GM10266 (cell line): ENCODE measurements around the gene SLC6A9.

Source experiments
- DNase-seq: peaks from one replicate; pipeline ENCODE4 v3.0.0; 2012; ENCODE audit errors: extremely low spot score
- TF ChIP-seq, protein P1 (sequence below): IDR thresholded peaks from 2 replicates; pipeline ENCODE4 v1.5.1; 2012; ENCODE audit warnings: mild to moderate bottlenecking, low read depth; ENCODE audit not compliant: control insufficient read depth, insufficient read depth; ENCODE audit errors: missing control alignments

The SLC6A9 gene

DNA sequence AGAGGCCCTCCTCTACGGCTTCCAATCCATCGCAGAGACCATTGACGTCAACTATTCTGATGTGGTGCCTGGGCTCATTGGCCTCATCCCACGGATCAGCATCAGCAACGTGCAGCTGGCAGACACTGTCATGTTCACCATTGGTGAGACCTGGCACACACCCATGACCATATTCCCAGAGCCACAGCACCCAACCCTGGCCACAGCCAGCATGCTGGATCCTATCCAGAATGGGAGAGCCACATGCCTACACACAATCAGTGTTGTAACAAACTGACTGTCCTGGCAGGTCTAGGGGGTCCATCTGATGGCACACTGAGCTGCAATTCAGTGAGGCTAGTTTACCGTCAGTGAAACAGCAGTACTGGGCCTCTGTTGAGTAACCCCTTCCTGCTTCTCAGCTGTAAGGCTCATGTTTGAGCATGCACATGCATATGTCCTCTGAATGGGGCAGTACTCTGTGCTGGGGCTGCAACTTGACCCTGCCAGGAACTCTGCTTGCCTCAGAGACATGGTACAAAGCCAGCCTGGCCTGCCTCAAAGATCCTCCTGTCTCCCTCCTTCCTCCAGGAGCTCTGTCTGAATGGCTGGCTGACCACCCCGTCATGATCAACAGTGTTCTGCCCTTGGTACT, 73.7 kb downstream of the SLC6A9 start:
- no peak for DNase-seq
- TF ChIP-seq, protein P1, sequence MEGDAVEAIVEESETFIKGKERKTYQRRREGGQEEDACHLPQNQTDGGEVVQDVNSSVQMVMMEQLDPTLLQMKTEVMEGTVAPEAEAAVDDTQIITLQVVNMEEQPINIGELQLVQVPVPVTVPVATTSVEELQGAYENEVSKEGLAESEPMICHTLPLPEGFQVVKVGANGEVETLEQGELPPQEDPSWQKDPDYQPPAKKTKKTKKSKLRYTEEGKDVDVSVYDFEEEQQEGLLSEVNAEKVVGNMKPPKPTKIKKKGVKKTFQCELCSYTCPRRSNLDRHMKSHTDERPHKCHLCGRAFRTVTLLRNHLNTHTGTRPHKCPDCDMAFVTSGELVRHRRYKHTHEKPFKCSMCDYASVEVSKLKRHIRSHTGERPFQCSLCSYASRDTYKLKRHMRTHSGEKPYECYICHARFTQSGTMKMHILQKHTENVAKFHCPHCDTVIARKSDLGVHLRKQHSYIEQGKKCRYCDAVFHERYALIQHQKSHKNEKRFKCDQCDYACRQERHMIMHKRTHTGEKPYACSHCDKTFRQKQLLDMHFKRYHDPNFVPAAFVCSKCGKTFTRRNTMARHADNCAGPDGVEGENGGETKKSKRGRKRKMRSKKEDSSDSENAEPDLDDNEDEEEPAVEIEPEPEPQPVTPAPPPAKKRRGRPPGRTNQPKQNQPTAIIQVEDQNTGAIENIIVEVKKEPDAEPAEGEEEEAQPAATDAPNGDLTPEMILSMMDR: no peak

DNA sequence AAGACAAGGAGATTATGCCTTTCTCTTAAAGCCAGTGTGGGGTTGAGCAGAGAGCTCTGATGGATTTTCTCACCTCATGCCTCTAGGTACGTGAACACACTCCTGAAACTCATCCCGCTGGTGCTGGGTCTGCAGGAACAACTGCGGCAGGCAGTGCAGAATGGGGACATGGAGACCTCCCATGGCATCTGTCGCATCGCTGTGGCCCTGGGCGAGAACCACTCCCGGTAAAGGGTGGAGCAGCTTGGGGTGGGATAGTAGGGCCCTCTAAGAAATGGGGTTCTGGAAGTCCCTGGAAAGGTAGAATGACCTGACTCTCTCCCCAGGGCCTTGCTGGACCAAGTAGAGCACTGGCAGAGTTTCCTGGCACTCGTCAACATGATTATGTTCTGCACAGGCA, 75.0 kb downstream of the SLC6A9 start:
- TF ChIP-seq, protein P1: no peak
- no peak for DNase-seq

DNA sequence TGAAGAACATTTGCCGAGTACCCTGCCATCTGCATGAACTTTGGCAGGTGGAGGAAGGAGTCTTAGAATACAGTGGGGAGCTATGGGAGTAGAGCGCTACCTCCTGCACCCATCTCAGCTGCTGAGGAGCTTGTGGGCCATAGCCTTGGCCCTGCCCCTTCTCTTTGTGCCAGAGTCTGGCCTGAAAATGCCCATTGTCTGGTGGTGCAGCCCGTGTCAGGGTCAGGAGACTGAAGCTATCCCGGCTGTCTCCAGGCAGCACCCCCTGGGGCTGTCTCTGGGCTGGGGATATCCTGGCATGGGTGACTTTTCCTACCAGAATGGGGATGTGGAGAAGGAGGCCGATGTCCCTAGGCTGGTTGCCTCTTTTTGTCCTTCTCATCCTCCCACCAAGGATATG, 77.2 kb downstream of the SLC6A9 start:
- TF ChIP-seq, protein P1: no peak
- no peak for DNase-seq

DNA sequence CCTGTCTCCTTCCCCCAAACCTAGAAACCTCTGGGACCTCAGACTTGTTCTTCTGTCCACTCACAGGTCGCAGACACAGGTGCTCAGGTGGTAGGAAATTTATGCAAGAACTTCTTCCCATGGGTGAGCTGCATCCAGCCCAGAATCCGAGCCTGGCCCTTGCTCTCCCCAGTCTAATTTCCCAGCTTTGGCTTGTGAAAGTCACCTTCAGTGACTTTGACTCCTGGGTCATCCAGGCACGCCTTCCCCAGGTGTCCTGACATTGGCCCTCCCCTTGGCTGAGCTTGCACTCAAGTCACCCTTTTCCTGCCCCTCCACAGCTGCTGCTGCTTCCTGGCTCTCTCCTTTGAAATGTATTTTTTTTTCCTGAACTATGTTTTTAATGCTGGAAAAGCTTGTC, 77.9 kb downstream of the SLC6A9 start:
- TF ChIP-seq, protein P1: no peak
- DNase-seq: no peak

DNA sequence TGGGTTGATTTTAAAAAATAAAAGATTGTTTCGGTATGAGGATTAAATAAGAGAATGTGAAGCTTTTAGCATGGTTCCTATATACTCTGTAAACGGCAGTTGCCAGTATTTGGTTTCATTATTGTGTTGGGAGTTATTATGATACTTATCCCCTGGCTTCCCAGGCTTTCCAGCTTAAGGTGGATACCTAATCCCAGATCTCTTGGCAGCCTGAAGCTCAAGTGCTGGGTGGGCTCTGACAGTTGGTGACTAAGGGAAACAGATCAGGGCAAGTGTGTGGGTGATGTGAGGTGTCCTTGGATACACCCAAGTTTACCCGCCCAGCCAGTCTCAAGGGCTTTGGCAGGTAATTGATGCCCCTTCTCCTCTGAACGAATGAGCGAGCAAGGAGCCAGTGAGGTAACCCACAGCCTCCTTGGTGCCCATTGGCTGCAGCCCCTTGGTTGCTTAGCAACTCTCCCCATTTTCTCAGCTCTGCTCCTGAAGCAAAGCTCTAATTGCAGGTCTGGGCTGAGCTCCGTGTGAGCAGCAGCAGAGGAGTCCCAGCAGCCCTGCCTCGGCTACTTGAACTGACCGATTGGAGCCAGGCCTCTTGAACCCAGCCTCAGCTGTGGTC, 78.4 kb downstream of the SLC6A9 start:
- TF ChIP-seq, protein P1: no peak
- DNase-seq: no peak

DNA sequence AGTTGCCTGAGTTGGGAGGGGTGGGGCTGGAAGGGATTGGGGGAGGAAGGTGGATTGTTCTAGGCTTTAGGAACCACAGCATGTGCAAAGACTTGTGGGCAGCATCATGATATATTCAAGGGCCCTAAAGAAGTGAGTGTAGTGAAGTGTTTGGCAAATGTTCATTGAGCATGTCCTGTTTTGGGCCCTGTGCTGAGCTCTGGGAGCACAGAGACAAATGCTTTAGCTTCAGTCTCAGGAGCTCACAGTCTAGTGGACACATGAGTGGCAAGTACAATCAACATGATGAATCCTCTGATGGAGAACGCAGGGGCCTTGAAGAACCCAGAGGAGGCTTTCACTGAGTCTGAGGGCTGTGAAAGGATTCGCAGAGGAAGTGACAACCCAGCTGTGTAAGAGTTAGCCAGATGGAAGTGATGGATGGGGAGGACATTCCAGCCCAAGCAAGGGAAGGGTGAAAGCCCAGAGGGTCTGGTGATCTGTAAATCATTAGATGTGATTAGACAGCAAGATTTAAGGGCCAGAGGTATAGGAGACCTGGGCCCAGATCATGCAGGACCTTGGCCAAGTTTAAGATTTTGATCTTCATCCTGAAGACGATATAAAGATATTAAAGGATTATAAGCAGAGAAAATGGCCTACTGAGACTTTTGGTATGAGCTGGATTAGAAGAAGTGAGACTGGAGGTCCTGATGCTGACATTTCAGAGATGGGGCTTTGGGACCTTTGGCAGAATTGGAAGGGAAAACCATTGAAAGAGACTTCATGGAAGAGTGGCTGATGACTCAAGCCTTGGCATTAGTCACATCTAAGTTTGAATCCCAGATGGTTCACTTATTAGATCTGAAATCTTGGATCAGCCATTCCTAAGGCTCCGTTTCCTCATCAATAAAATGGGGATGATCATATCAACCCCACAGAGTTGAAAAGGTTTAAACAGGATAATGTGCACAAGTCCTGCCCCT, 80.0 kb downstream of the SLC6A9 start:
- TF ChIP-seq, protein P1: no peak
- no peak for DNase-seq
